ENCODE data around the gene HDAC4. TPM values are rescaled to one million over a fixed set of nuclear protein-coding genes. Genes with fewer than 3 reads are reported as not detected.

Gene HDAC4
- total and polyA plus RNA-seq, 9 of the 15 experiments (the other 6 are each of a cell fraction or from before 2014, with no cell fraction given) = 0.11 to 20.2 (median 4.0) TPM

- no peak overlapping the region for H2AFZ ChIP-seq (ENCODE audit: low read depth, low read length)
- TF ChIP-seq RUNX1 (IDR thresholded peaks at IDR 0.05; ENCODE audit: low read depth) = no peak
- TF ChIP-seq ZBTB8A (IDR thresholded peaks at IDR 0.05; ENCODE audit: partially characterized antibody) = no peak
- no peak for TF ChIP-seq SMAD3 (CRISPR knock-in tag; conservative IDR thresholded peaks at IDR 0.05)
- TF ChIP-seq HMBOX1 (IDR thresholded peaks at IDR 0.05) = no peak
- no peak for TF ChIP-seq GMEB1 (CRISPR knock-in tag; IDR thresholded peaks at IDR 0.05)
- no peak for TF ChIP-seq SMAD1 (IDR thresholded peaks at IDR 0.05; ENCODE audit: low read depth, low read length, partially characterized antibody)
- no peak for TF ChIP-seq ILK (tag; IDR thresholded peaks at IDR 0.05; ENCODE audit: borderline replicate concordance, low read depth)
- TF ChIP-seq ZNF263 (CRISPR knock-in tag; IDR thresholded peaks at IDR 0.05; ENCODE audit: borderline replicate concordance) = no peak
- TF ChIP-seq MTF1 (CRISPR knock-in tag; IDR thresholded peaks at IDR 0.05; ENCODE audit: borderline replicate concordance) = no peak
- TF ChIP-seq ARID1B (IDR thresholded peaks at IDR 0.05) = no peak
- DNase-seq (ENCODE audit: extremely low read depth in 1 of 4, low spot score in 3 of 4) (no peak), ATAC-seq (no peak), FAIRE-seq (no peak)
- no peaks in the 10 kb centered on the region; the same call in 2 of the 3 replicates for H3K36me3 ChIP-seq (ENCODE audit: control insufficient read depth, insufficient read depth, low read length)
- H3K4me3 ChIP-seq = no peak overlapping the region
- no TSS peak for BruUV-seq (replicated peaks)
- H3K9me1 ChIP-seq (ENCODE audit: control insufficient read depth, insufficient read depth, low read length) = no peaks in the 10 kb centered on the region
- H3K79me2 ChIP-seq (ENCODE audit: control insufficient read depth, insufficient read depth, low read length) = peaks cover 57% of the 10 kb centered on the region
- H3K4me2 ChIP-seq (ENCODE audit: insufficient read depth, low read length) = no peak overlapping the region
- CTCF ChIA-PET (ENCODE audit: low intra/inter-chr PET ratio) = no interaction called here
- in situ Hi-C loops (cut with MboI) (no loop called here), intact Hi-C loops (cut with micrococcal nuclease) (loop anchor here (10.0 kb wide), 1 partner anchor 228 kb away; no protein-coding TSS in a partner anchor)
- POLR2A ChIA-PET = no interaction called here
- peaks cover 34 to 54% of the 10 kb centered on the region in 2 experiments; a peak in 4 of 5 replicates for H3K4me1 ChIP-seq (replicated peaks in 1 of 2; ENCODE audit: control insufficient read depth in 2 of 2, insufficient read depth in 2 of 2, low read length in 2 of 2)
- no peak overlapping the region for H3K9ac ChIP-seq (ENCODE audit: insufficient read depth in 1 of 2, low read depth in 2 of 2, low read length in 2 of 2)
- H3K9me3 ChIP-seq (replicated peaks; ENCODE audit: control insufficient read depth, insufficient read depth, low read depth, low read length) = no peaks in the 10 kb centered on the region
- no peak overlapping the region for H3K27ac ChIP-seq (ENCODE audit: extremely low read depth, low read depth, low read length)
- peaks cover 19% of the 10 kb centered on the region; the same call in 1 of the 2 replicates for H4K20me1 ChIP-seq (replicated peaks; ENCODE audit: control insufficient read depth, insufficient read depth, low read length)
- 83% methylated on average over 6 of the region's 14 CpGs for WGBS (ENCODE audit: insufficient coverage, low coverage, missing lambda C conversion rate)
- H3K27me3 ChIP-seq (ENCODE audit: control insufficient read depth in 2 of 2, insufficient read depth in 2 of 2, low read length in 2 of 2) = no peaks in the 10 kb centered on the region
Observed at GRCh38 chr2:239263231-239263630, 137.6 kb downstream of the HDAC4 start.
